H1 (cell line): Measurements from ENCODE around the gene DHX58. TPM values are rescaled to one million over a fixed set of nuclear protein-coding genes. Genes with fewer than 3 reads are reported as not detected.

Source experiments
- ATF3 ChIP-seq: IDR thresholded peaks from 2 replicates; pipeline ENCODE4 v1.6.1; 2011; ENCODE audit warnings: low read depth, mild to moderate bottlenecking, low read length; ENCODE audit not compliant: insufficient read depth
- BCL11A ChIP-seq, 2 experiments: IDR thresholded peaks; one replicate each; pipeline ENCODE4 v1.6.1; 2011; ENCODE audit warnings: low read depth in 2 of 2, low read length in 2 of 2, mild to moderate bottlenecking in 2 of 2
- CHD1 ChIP-seq: IDR thresholded peaks from 2 replicates; pipeline ENCODE4 v1.6.1; 2012; ENCODE audit warnings: low read depth, low read length, improper control_type of control experiment
- CHD7 ChIP-seq: fragments of 300-600 bp; sonication (generic); IDR thresholded peaks from 2 replicates; pipeline ENCODE4 v1.7.1; 2012; ENCODE audit warnings: low read length, moderate library complexity, mild to moderate bottlenecking, inconsistent platforms; ENCODE audit not compliant: insufficient replicate concordance
- FOSL1 ChIP-seq: IDR thresholded peaks from 2 replicates; pipeline ENCODE4 v1.6.1; 2011; ENCODE audit warnings: mild to moderate bottlenecking, low read depth, low read length, moderate library complexity; ENCODE audit not compliant: insufficient read depth
- PHF8 ChIP-seq: fragments of 200-600 bp; sonication (generic); conservative IDR thresholded peaks from 2 replicates; pipeline ENCODE4 v1.7.1; 2012; ENCODE audit warnings: low read depth, mild to moderate bottlenecking, inconsistent platforms, low read length, moderate library complexity
- POLR2A ChIP-seq, 2 experiments: IDR thresholded peaks; 1 replicate in 1 of 2; 2 replicates in 1 of 2; pipeline ENCODE4 v1.6.1; 2011; ENCODE audit warnings: low read depth in 2 of 2, low read length in 2 of 2, mild to moderate bottlenecking in 2 of 2; ENCODE audit errors: control extremely low read depth in 1 of 2
- RXRA ChIP-seq: IDR thresholded peaks from 2 replicates; pipeline ENCODE4 v1.6.1; 2011; ENCODE audit warnings: low read depth, mild to moderate bottlenecking, low read length, moderate library complexity; ENCODE audit not compliant: insufficient read depth
- SIRT6 ChIP-seq: IDR thresholded peaks from one replicate; pipeline ENCODE4 v1.7.1; 2012; ENCODE audit warnings: low read length, inconsistent platforms
- TAF7 ChIP-seq: optimal IDR thresholded peaks from 2 replicates; pipeline ENCODE3; 2011; ENCODE audit warnings: low read depth, mild to moderate bottlenecking, inconsistent platforms, low read length, moderate library complexity, borderline replicate concordance
- polyA plus RNA-seq, 7 experiments: library from polyadenylated mRNA; depleted of rRNA in 3 of 7; stranded (reverse) in 5 of 7; unstranded in 2 of 7; fragments of >200 nt in 5 of 7; fragments of 200-250 nt in 2 of 7; gene quantifications; 1 replicate in 5 of 7; 2 replicates in 1 of 7; 4 replicates in 1 of 7; pipeline versions ENCODE4 v1.2.1 to v1.2.3, GENCODE V29; 2011 to 2013; ENCODE audit warnings: missing spikeins in 2 of 7, mixed read lengths in 2 of 7
- total RNA-seq: library from RNA; stranded (reverse); fragmentation: NEBNext Ultra II Directional; extraction: Animal tissue kit (Norgen Biotek cat#: 25700); gene quantifications from 2 replicates; pipeline ENCODE4 v1.2.1, GENCODE V29; 2021

The DHX58 gene
- total and polyA plus RNA-seq, 2 of the 8 experiments (the other 6 are each of a cell fraction or from before 2014, with no cell fraction given): 5.6 to 9.9 TPM

GRCh38 chr17:42076797-42077559 is 35.5 kb downstream of the DHX58 start (continued):
- TF ChIP-seq CHD7 (no peak), CHD1 (no peak), BCL11A (IDR thresholded peaks at IDR 0.05; ENCODE audit: low read depth in 2 of 2, low read length in 2 of 2) (no peak), FOSL1 (no peak), SIRT6 (no peak), RXRA (no peak), ATF3 (no peak), POLR2A (IDR thresholded peaks at IDR 0.05; ENCODE audit: control extremely low read depth in 1 of 2, low read depth in 2 of 2, low read length in 2 of 2) (no peak), PHF8 (no peak), TAF7 (no peak)
